HG03575 (cell line): ENCODE results near the gene AFAP1L2.

Experiments
- ATAC-seq: cut with Tn5 transposase; IDR thresholded peaks from one replicate; pipeline ENCODE4 v1.9.1; 2021; ENCODE audit not compliant: unreplicated experiment, insufficient number of reproducible peaks, low FRiP score; ENCODE audit errors: extremely low read depth

AFAP1L2 gene

GRCh38 chr10:114420811-114421485 lies 16.6 kb upstream of the AFAP1L2 start:
- no peak for ATAC-seq

GRCh38 chr10:114418109-114418508 lies 13.8 kb upstream of the AFAP1L2 start:
- no peak for ATAC-seq

GRCh38 chr10:114412907-114413797 lies 8.8 kb upstream of the AFAP1L2 start:
- ATAC-seq: no peak

- no peak for ATAC-seq
These were observed 4.7 kb upstream of the AFAP1L2 start for GRCh38 chr10:114408968-114409444.

GRCh38 chr10:114408112-114408967 lies 4.0 kb upstream of the AFAP1L2 start:
- no peak for ATAC-seq

- ATAC-seq: no peak
These were observed 2.2 kb upstream of the AFAP1L2 start for GRCh38 chr10:114406455-114406854.

- ATAC-seq: no peak
These were observed 679 bp upstream of the AFAP1L2 start for GRCh38 chr10:114405011-114405350.

GRCh38 chr10:114403541-114404161 lies 651 bp downstream of the AFAP1L2 start:
- no peak for ATAC-seq

- ATAC-seq: no peak
These were observed 1.3 kb downstream of the AFAP1L2 start for GRCh38 chr10:114402871-114403540.

GRCh38 chr10:114402233-114402632 lies 2.1 kb downstream of the AFAP1L2 start:
- ATAC-seq: no peak

GRCh38 chr10:114401195-114401791 lies 3.0 kb downstream of the AFAP1L2 start:
- ATAC-seq: no peak

- ATAC-seq: no peak
These were observed 4.2 kb downstream of the AFAP1L2 start for GRCh38 chr10:114400091-114400490.

GRCh38 chr10:114399576-114399975 lies 4.7 kb downstream of the AFAP1L2 start:
- no peak for ATAC-seq

- no peak for ATAC-seq
These were observed 5.5 kb downstream of the AFAP1L2 start for GRCh38 chr10:114398587-114399331.

GRCh38 chr10:114397651-114398145 lies 6.6 kb downstream of the AFAP1L2 start:
- no peak for ATAC-seq

GRCh38 chr10:114396464-114396863 lies 7.8 kb downstream of the AFAP1L2 start:
- no peak for ATAC-seq

GRCh38 chr10:114395366-114396022 lies 8.8 kb downstream of the AFAP1L2 start:
- ATAC-seq: no peak
